NCI-H1436 treated with DMSO at 0.1 percent for 48 hours (cell line): ENCODE results near the gene NRARP.
"Not testable (repeated sequence)": the region's sequence is repeated elsewhere in the genome, so short reads cannot be mapped to it uniquely, and the experiment has no call there.

Source experiments
- DNase-seq: peaks from one replicate; lab custom pipeline; 2025; lab: John Stamatoyannopoulos, UW

The NRARP gene

GRCh38 chr9:137302118-137302448 is at the start of gene NRARP:
Gene NRARP, minus strand, starts transcription at chr9:137302271. Its CDS starts 343 bp downstream, at chr9:137301928.
- no peak for DNase-seq

- no peak for DNase-seq
These were observed 48.9 kb upstream of the NRARP start for GRCh38 chr9:137350696-137351584.

GRCh38 chr9:137349471-137350033 is 47.5 kb upstream of the NRARP start:
- DNase-seq = no peak

- no peak for DNase-seq
These were observed 46.8 kb upstream of the NRARP start for GRCh38 chr9:137348769-137349470.

- no peak for DNase-seq
These were observed 45.9 kb upstream of the NRARP start for GRCh38 chr9:137347928-137348327.

GRCh38 chr9:137342482-137342881 is 40.4 kb upstream of the NRARP start:
- no peak for DNase-seq

- DNase-seq = no peak
These were observed 39.2 kb upstream of the NRARP start for GRCh38 chr9:137341227-137341626.

GRCh38 chr9:137339908-137340462 is 37.9 kb upstream of the NRARP start:
- not testable (repeated sequence) for DNase-seq

- no peak for DNase-seq
These were observed 37.2 kb upstream of the NRARP start for GRCh38 chr9:137339045-137339907.

GRCh38 chr9:137336735-137337134 is 34.7 kb upstream of the NRARP start:
- DNase-seq = no peak

GRCh38 chr9:137333016-137333671 is 31.1 kb upstream of the NRARP start:
- no peak for DNase-seq

- no peak for DNase-seq
These were observed 29.9 kb upstream of the NRARP start for GRCh38 chr9:137331929-137332328.

- DNase-seq = no peak
These were observed 28.6 kb upstream of the NRARP start for GRCh38 chr9:137330689-137331088.

GRCh38 chr9:137329590-137329989 is 27.5 kb upstream of the NRARP start:
- DNase-seq = not testable (repeated sequence)

GRCh38 chr9:137327641-137328550 is 25.8 kb upstream of the NRARP start:
- not testable (repeated sequence) for DNase-seq

- DNase-seq = no peak
These were observed 24.5 kb upstream of the NRARP start for GRCh38 chr9:137326445-137327065.

- no peak for DNase-seq
These were observed 23.7 kb upstream of the NRARP start for GRCh38 chr9:137325799-137326198.

GRCh38 chr9:137325124-137325523 is 23.1 kb upstream of the NRARP start:
- DNase-seq = no peak

GRCh38 chr9:137323531-137324331 is 21.7 kb upstream of the NRARP start:
- no peak for DNase-seq
